ENCODE results near the gene ITIH5. TPM values are rescaled to one million over a fixed set of nuclear protein-coding genes. Genes with fewer than 3 reads are reported as not detected.

ITIH5 gene
- total and polyA plus RNA-seq, 2 donors (not counting 1 experiment from before 2014, with no cell fraction given), result not detected

DNA sequence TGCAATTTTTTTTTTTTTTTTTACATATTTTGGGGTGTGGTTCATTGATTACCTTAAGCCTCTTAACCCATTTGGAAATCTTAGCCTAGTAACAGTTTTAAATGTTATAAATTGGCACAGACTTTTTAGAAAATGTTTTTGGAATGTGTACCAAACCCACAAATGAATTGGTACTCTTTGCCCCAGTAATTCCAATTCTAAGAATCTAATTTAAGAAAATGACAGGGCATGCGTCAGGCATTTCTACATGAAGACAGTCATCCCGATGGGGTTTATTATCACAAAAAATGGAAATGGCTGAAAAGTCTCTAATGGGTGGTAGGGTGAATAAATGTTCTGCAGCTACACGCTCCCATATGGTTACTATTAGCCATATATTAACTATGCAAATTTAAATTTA, 54.9 kb downstream of the ITIH5 start:
- no peak overlapping the region for H3K27ac ChIP-seq (ENCODE audit: low read length in 2 of 2)
- H3K79me2 ChIP-seq (ENCODE audit: control insufficient read depth, insufficient read depth, low read length), result no peaks in the 10 kb centered on the region
- no peak overlapping the region for H3K4me2 ChIP-seq (replicated peaks; ENCODE audit: low read depth, low read length, poor library complexity, severe bottlenecking)
- H3K27me3 ChIP-seq (replicated peaks in 1 of 4; ENCODE audit: control extremely low read depth in 1 of 4, control insufficient read depth in 3 of 4, insufficient read depth in 4 of 4, low read length in 3 of 4), result peaks cover 0 to 6% (median 0%) of the 10 kb centered on the region in 4 experiments
- ATAC-seq (ENCODE audit: low read depth) (no peak), DNase-seq (no peak)
- H2AFZ ChIP-seq (ENCODE audit: insufficient read depth, low read depth, low read length, poor library complexity, severe bottlenecking), result no peak overlapping the region
- no peak overlapping the region for H3K4me3 ChIP-seq (ENCODE audit: control extremely low read depth in 1 of 5, extremely low read depth in 1 of 5, insufficient read depth in 1 of 5, low read depth in 2 of 5, low read length in 4 of 5)
- no peaks in the 10 kb centered on the region for H3K9me3 ChIP-seq (ENCODE audit: control extremely low read depth in 1 of 3, control insufficient read depth in 2 of 3, insufficient read depth in 1 of 3, low read length in 2 of 3)
- H3K27me3 Mint-ChIP-seq, result peaks cover 14% of the 10 kb centered on the region
- ChIA-PET CTCF (no interaction called here), POLR2A (no interaction called here)
- no peaks in the 10 kb centered on the region for H3K4me1 ChIP-seq (ENCODE audit: control insufficient read depth in 2 of 2, insufficient read depth in 2 of 2, low read length in 2 of 2)
- no peak overlapping the region for H3K27ac Mint-ChIP-seq
- no peaks in the 10 kb centered on the region for H4K20me1 ChIP-seq (ENCODE audit: control insufficient read depth, insufficient read depth, low read length, poor library complexity, severe bottlenecking)
- H3K9me3 Mint-ChIP-seq (ENCODE audit: insufficient read depth), result no peaks in the 10 kb centered on the region
- TF ChIP-seq, protein P1, sequence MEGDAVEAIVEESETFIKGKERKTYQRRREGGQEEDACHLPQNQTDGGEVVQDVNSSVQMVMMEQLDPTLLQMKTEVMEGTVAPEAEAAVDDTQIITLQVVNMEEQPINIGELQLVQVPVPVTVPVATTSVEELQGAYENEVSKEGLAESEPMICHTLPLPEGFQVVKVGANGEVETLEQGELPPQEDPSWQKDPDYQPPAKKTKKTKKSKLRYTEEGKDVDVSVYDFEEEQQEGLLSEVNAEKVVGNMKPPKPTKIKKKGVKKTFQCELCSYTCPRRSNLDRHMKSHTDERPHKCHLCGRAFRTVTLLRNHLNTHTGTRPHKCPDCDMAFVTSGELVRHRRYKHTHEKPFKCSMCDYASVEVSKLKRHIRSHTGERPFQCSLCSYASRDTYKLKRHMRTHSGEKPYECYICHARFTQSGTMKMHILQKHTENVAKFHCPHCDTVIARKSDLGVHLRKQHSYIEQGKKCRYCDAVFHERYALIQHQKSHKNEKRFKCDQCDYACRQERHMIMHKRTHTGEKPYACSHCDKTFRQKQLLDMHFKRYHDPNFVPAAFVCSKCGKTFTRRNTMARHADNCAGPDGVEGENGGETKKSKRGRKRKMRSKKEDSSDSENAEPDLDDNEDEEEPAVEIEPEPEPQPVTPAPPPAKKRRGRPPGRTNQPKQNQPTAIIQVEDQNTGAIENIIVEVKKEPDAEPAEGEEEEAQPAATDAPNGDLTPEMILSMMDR (IDR thresholded peaks at IDR 0.05), result no peak
- TF ChIP-seq EZH2 (IDR thresholded peaks at IDR 0.05; ENCODE audit: borderline replicate concordance, insufficient read depth, low read depth, low read length, poor library complexity, severe bottlenecking), result no peak
- H3K36me3 ChIP-seq (replicated peaks in 1 of 2; ENCODE audit: control extremely low read depth in 1 of 2, control insufficient read depth in 1 of 2, extremely low read depth in 1 of 2, insufficient read depth in 2 of 2, low read length in 1 of 2), result no peaks in the 10 kb centered on the region
- no peaks in the 10 kb centered on the region for H3K4me1 Mint-ChIP-seq
- no CpG with 5 or more reads among the region's 3 CpGs for WGBS (ENCODE audit: insufficient coverage)
- no peak overlapping the region for H3K4me3 Mint-ChIP-seq
- H3K9ac ChIP-seq (ENCODE audit: low read length), result no peak overlapping the region
- intact Hi-C loops (cut with micrococcal nuclease), result no loop called here

DNA sequence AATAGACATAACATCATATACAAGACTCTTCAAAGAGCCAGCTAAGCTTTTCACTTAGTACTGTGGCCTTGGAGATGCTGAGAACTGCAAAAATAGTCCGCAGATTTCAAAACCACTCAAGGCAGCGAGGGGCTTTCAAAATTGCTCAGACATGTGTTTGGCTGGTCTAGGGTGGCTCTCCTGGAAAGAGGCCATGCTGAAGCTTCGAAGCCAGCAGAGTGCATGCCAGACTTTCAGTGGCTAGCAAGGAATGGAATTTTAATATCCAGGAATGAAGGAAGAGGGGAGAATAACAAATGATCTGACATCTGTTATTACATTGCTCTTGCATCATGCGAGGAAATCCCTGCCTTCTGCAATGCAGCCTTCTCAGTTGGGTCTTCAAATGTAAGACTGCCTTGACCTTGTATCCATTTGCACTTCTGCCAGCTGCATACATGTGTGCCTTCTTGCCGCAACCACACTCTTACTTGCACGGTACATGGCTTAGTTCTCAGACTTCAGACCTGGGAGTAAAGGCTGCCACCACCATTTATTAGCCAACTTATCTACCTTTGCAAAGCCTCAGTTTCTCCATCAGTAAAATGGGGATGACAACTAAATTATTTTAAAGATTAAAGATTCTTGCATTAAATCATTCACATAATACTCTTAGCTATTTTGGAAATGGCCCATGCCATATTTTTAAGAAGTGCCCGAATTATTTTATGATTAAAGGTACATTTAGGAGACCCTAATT, 55.9 kb downstream of the ITIH5 start:
- Mint-ChIP-seq H3K27ac (no peak overlapping the region), H3K4me1 (no peaks in the 10 kb centered on the region), H3K9me3 (ENCODE audit: insufficient read depth) (no peaks in the 10 kb centered on the region), H3K27me3 (peaks cover 8% of the 10 kb centered on the region), H3K4me3 (no peak overlapping the region)
- Histone ChIP-seq H3K27me3 (replicated peaks in 1 of 4; ENCODE audit: control extremely low read depth in 1 of 4, control insufficient read depth in 3 of 4, insufficient read depth in 4 of 4, low read length in 3 of 4) (peaks cover 0 to 2% (median 0%) of the 10 kb centered on the region in 4 experiments), H3K27ac (ENCODE audit: low read length in 2 of 2) (no peak overlapping the region), H3K4me2 (replicated peaks; ENCODE audit: low read depth, low read length, poor library complexity, severe bottlenecking) (no peak overlapping the region), H3K4me1 (ENCODE audit: control insufficient read depth in 2 of 2, insufficient read depth in 2 of 2, low read length in 2 of 2) (no peaks in the 10 kb centered on the region), H2AFZ (ENCODE audit: insufficient read depth, low read depth, low read length, poor library complexity, severe bottlenecking) (no peak overlapping the region), H3K4me3 (ENCODE audit: control extremely low read depth in 1 of 5, extremely low read depth in 1 of 5, insufficient read depth in 1 of 5, low read depth in 2 of 5, low read length in 4 of 5) (no peak overlapping the region), H4K20me1 (ENCODE audit: control insufficient read depth, insufficient read depth, low read length, poor library complexity, severe bottlenecking) (no peaks in the 10 kb centered on the region), H3K9me3 (ENCODE audit: control extremely low read depth in 1 of 3, control insufficient read depth in 2 of 3, insufficient read depth in 1 of 3, low read length in 2 of 3) (no peaks in the 10 kb centered on the region), H3K9ac (ENCODE audit: low read length) (no peak overlapping the region), H3K36me3 (replicated peaks in 1 of 2; ENCODE audit: control extremely low read depth in 1 of 2, control insufficient read depth in 1 of 2, extremely low read depth in 1 of 2, insufficient read depth in 2 of 2, low read length in 1 of 2) (no peaks in the 10 kb centered on the region), H3K79me2 (ENCODE audit: control insufficient read depth, insufficient read depth, low read length) (no peaks in the 10 kb centered on the region)
- TF ChIP-seq, protein P1 (IDR thresholded peaks at IDR 0.05), result no peak
- no peak for TF ChIP-seq EZH2 (IDR thresholded peaks at IDR 0.05; ENCODE audit: borderline replicate concordance, insufficient read depth, low read depth, low read length, poor library complexity, severe bottlenecking)
- ATAC-seq (ENCODE audit: low read depth) (no peak), DNase-seq (no peak)
- ChIA-PET POLR2A (no interaction called here), CTCF (no interaction called here)
- intact Hi-C loops (cut with micrococcal nuclease), result no loop called here
- 85% methylated on average over 6 of the region's 7 CpGs for WGBS (ENCODE audit: insufficient coverage)
